ENCODE results near the gene PARD6B. TPM values are rescaled to one million over a fixed set of nuclear protein-coding genes. Genes with fewer than 3 reads are reported as not detected.

The PARD6B gene
- total and polyA plus RNA-seq, 2 donors from 2014 or later, result 9.2 to 72.0 TPM

DNA sequence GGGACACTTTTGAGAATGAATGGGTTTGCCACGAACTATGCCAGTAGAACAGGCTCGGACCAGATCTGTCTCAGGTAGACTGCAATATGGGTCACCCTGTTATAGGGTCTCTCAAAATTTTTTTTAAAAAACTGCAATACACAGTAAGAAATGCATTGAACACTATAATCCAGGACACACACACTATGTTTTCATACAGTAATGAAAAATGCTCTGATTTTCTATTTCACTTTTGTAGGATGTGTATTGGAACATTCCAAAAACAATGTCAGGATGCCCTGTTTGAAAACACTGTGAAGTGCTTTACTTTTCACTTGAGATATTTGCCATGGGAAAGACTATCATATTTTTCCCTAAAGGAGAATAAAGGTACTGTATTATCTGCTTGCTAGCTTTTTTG, 25.1 kb downstream of the PARD6B start:
- DNase-seq, result no peak
- Histone ChIP-seq H3K4me3 (ENCODE audit: low read length in 3 of 3) (no peak overlapping the region), H3K27ac (ENCODE audit: low read depth in 2 of 2, low read length in 2 of 2) (no peak overlapping the region), H3K36me3 (ENCODE audit: control insufficient read depth in 2 of 3, insufficient read depth in 3 of 3, low read length in 3 of 3) (no peaks in the 10 kb centered on the region), H3K9me3 (ENCODE audit: control insufficient read depth in 2 of 3, insufficient read depth in 1 of 3, low read length in 3 of 3) (no peaks in the 10 kb centered on the region), H3K4me1 (ENCODE audit: control insufficient read depth in 2 of 3, insufficient read depth in 2 of 3, low read depth in 1 of 3, low read length in 3 of 3) (peaks cover 0 to 1% (median 0%) of the 10 kb centered on the region in 3 donors), H3K9ac (ENCODE audit: low read length in 3 of 3) (no peak overlapping the region), H3K27me3 (ENCODE audit: control insufficient read depth, insufficient read depth, low read length) (no peaks in the 10 kb centered on the region)
- intact Hi-C loops (cut with DNase I), result no loop called here
- TF ChIP-seq CTCF (IDR thresholded peaks at IDR 0.05; ENCODE audit: borderline replicate concordance, extremely low read depth, insufficient read depth), result no peak
- no peak for FAIRE-seq

DNA sequence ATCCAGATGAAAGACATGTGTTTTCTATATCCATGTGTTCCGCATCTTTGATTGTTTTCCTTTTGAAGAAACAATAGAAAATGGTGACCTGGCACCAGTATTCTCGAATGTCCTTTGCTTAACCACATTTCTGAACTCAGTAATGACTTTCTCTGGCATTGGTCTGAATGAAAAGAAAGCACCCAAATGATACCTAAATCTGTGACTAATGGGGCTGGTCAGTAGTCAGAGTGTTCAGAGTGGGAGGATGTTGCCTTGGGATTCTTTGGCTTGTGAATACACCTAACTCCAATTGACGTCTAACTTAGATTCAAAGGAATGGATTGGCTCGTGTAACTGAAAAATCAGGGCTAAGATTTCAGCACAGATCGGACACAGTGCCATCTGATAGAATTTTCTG, 27.1 kb downstream of the PARD6B start:
- no peak for FAIRE-seq

DNA sequence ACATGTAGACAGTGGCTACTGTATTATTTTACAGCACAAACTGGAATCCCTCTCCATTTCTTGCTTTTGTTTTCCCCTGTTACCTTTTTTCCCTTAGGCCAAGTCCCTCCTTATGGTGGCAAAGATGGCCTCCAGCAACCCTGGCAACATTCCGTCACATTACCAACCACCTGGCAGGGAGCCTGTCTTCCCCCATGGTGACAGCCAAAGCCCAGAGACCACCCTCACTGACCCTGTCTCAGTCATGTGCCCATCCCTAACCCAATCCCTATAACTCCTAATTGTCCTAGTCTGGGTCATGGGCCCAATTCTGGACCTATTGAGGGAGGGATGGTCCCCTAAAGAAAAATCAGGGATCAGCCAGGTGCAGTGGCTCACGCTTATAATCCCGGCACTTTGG, 27.6 kb downstream of the PARD6B start:
- Histone ChIP-seq H3K36me3 (ENCODE audit: control insufficient read depth in 2 of 3, insufficient read depth in 3 of 3, low read length in 3 of 3) (no peaks in the 10 kb centered on the region), H3K9me3 (ENCODE audit: control insufficient read depth in 2 of 3, insufficient read depth in 1 of 3, low read length in 3 of 3) (no peaks in the 10 kb centered on the region), H3K27me3 (ENCODE audit: control insufficient read depth, insufficient read depth, low read length) (no peaks in the 10 kb centered on the region), H3K4me3 (ENCODE audit: low read length in 3 of 3) (no peak overlapping the region), H3K9ac (ENCODE audit: low read length in 3 of 3) (no peak overlapping the region), H3K4me1 (ENCODE audit: control insufficient read depth in 2 of 3, insufficient read depth in 2 of 3, low read depth in 1 of 3, low read length in 3 of 3) (peaks cover 0 to 7% (median under 1%) of the 10 kb centered on the region in 3 donors), H3K27ac (ENCODE audit: low read depth in 2 of 2, low read length in 2 of 2) (no peak overlapping the region)
- DNase-seq (peak in 1 of 5 donors; percentile 28), FAIRE-seq (no peak)
- intact Hi-C loops (cut with DNase I), result no loop called here
- TF ChIP-seq CTCF (IDR thresholded peaks at IDR 0.05; ENCODE audit: borderline replicate concordance, extremely low read depth, insufficient read depth), result no peak

More for the DNA sequence above, 27.1 kb downstream of the PARD6B start:
- no peak for DNase-seq
- intact Hi-C loops (cut with DNase I), result no loop called here
- no peaks in the 10 kb centered on the region for H3K36me3 ChIP-seq (ENCODE audit: control insufficient read depth in 2 of 3, insufficient read depth in 3 of 3, low read length in 3 of 3)
- TF ChIP-seq CTCF (IDR thresholded peaks at IDR 0.05; ENCODE audit: borderline replicate concordance, extremely low read depth, insufficient read depth), result no peak
- no peaks in the 10 kb centered on the region for H3K9me3 ChIP-seq (ENCODE audit: control insufficient read depth in 2 of 3, insufficient read depth in 1 of 3, low read length in 3 of 3)
- no peaks in the 10 kb centered on the region for H3K27me3 ChIP-seq (ENCODE audit: control insufficient read depth, insufficient read depth, low read length)
- H3K4me1 ChIP-seq (ENCODE audit: control insufficient read depth in 2 of 3, insufficient read depth in 2 of 3, low read depth in 1 of 3, low read length in 3 of 3), result peaks cover 0 to 7% (median 0%) of the 10 kb centered on the region in 3 donors
- H3K4me3 ChIP-seq (ENCODE audit: low read length in 3 of 3), result no peak overlapping the region
- H3K9ac ChIP-seq (ENCODE audit: low read length in 3 of 3), result no peak overlapping the region
- H3K27ac ChIP-seq (ENCODE audit: low read depth in 2 of 2, low read length in 2 of 2), result no peak overlapping the region

DNA sequence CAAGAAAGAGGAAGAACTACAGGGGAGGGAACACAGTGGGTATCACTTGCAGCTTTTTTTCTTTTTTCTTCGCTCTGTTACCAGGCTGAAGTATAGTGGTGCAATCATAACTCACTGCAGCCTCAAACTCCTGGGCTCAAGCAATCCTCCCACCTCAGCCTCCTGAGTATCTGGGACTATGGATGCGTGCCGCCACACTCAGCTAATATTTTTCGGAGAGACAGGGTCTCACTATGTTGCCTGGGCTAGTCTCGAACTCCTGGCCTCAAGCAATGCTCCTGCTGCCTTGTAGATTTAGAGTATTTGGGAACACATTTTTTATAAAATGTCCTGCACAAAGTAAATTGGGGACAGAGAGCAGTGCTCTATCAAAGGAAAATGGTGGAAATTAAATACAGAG, 28.3 kb downstream of the PARD6B start:
- intact Hi-C loops (cut with DNase I), result no loop called here
- FAIRE-seq, result no peak

More for the DNA sequence above, 28.3 kb downstream of the PARD6B start:
- Histone ChIP-seq H3K9me3 (ENCODE audit: control insufficient read depth in 2 of 3, insufficient read depth in 1 of 3, low read length in 3 of 3) (no peaks in the 10 kb centered on the region), H3K9ac (ENCODE audit: low read length in 3 of 3) (no peak overlapping the region), H3K27ac (ENCODE audit: low read depth in 2 of 2, low read length in 2 of 2) (no peak overlapping the region), H3K4me1 (ENCODE audit: control insufficient read depth in 2 of 3, insufficient read depth in 2 of 3, low read depth in 1 of 3, low read length in 3 of 3) (peaks cover 0 to 7% (median 2%) of the 10 kb centered on the region in 3 donors), H3K36me3 (ENCODE audit: control insufficient read depth in 2 of 3, insufficient read depth in 3 of 3, low read length in 3 of 3) (no peaks in the 10 kb centered on the region), H3K4me3 (ENCODE audit: low read length in 3 of 3) (no peak overlapping the region), H3K27me3 (ENCODE audit: control insufficient read depth, insufficient read depth, low read length) (no peaks in the 10 kb centered on the region)
- no peak for TF ChIP-seq CTCF (IDR thresholded peaks at IDR 0.05; ENCODE audit: borderline replicate concordance, extremely low read depth, insufficient read depth)
- peak in 1 of 5 donors; percentile 2 for DNase-seq

Measured in kidney (tissue), 14 donors.